IPS-11a (cell line): Measurements from ENCODE around the gene BCL2L1.

Experiments
- H3K4me3 ChIP-seq: one replicate; pipeline ENCODE4 v1.5.1; 2013; ENCODE audit warnings: low read depth, low read length, control low read depth

BCL2L1 gene

DNA sequence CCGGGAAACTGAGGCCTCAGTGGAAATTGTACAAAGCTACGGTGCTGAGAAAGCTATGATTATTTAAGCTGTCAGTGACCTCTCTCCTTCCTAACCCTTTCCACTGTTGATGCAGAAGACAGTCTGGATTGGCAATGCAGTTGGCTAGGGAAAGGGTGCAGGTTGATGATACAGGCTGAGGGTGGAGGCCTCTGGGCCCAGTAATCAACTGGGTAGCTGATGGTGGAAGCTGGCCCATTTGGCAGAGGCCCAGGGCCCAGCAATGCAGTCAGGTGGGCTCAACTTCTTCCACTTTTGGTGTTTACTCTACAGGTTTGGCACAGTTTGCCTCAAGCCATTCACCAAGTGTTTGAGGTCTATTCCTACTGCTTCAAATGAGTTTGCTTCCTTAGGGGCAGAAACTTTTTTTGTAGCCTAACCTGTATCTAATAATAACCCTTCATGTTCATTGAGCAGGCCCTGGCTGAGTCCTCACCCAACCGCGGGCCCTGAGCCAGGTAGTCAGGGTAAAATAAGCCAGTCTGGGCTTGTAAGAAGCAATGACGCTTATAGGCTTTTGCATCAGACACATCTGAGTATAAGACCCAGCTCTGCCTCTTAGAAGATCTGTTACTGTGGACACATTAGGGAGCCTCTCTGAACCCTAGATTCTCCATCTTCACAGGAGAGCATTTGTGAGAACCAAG is 12.1 kb downstream of the BCL2L1 start:
- H3K4me3 ChIP-seq = no peak overlapping the region

DNA sequence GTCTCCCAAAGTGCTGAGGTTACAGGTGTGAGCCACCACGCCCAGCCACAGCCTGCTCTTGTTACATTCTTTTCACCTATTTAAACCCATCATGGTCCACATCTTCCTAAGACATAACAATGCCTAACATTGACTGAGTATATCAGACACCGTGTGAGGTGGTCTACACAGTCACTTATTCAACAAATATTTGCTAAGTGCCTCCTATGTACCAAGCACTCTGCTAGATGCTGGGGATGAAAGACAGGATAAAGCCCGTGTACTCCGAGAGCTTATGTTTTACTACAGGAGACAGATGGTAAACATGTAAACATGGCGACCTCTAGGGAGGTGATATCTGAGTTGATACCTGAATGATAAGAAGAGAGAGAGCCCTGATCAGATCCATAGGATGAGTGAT is 12.7 kb downstream of the BCL2L1 start:
- no peak overlapping the region for H3K4me3 ChIP-seq

DNA sequence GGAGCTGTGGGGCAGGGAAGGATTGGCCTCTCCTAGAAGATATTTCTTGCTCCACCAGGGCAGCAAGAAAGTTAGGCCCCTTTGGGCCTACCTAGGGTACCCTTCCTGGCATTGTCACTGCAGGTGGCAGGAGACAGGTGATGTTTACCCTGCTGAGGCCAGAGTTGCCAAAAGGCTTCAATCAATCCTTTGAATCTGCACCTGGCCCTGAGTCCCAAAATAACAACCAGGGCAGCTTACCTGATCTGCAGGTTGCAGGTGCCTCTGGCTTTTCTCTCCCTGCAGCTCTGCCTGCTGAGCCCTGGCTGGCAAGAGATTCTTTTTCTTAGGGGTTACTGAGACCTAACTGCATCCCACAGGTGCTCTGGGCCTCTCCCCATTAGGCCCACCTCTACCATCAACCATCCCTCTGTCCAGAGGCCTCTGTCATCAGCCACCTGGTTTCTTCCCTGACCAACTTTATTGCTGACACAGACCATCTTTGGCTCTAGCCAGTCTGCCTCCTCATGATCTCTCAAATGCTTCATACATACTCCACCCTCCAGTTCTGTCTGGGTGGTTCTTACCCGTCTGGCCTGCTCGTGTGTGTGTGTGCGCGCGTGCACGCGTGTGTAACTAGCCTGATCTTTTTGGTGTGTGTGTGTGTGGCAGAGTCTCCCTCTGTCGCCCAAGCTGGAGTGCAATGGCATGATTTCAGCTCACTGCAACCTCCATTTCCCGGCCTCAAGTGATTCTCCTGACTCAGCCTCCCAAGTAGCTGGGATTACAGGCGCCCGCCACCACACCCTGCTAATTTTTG is 13.7 kb downstream of the BCL2L1 start:
- no peak overlapping the region for H3K4me3 ChIP-seq

DNA sequence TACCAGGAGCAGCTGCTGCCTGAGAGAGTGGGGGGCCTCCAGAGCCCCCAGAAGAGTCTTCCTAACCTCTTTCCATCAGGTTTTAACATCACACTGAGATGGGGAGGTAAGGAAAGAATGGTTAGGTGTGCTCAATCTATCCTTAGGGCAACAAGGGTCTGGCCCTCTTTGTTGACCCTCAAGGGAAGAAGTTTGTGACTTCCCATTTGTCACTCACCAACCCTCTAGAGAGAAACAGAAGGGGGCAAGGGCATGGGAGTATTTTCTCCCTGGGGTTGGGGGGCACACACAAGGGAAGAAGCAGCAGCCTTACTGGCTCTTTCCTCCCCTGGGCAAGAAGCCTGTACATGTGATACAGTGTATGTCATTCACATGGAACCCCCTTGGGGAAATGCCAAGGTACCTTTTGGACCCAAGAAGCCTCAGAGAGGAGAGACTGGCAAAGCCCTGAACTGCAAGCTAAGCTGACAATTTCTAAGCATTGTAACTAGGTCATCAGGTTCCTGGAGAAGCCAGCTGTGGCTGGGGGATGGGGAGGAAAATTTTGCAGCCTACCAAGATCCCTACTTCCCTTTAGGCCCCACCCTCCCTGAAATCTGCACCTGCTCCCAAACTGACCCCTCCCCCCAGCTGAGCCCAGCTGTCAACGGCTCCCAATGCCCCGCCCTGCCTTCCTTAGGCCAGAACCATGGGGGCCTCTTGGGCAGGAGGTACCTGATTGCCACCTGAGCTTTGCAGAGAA is 14.5 kb downstream of the BCL2L1 start:
- H3K4me3 ChIP-seq = no peak overlapping the region

DNA sequence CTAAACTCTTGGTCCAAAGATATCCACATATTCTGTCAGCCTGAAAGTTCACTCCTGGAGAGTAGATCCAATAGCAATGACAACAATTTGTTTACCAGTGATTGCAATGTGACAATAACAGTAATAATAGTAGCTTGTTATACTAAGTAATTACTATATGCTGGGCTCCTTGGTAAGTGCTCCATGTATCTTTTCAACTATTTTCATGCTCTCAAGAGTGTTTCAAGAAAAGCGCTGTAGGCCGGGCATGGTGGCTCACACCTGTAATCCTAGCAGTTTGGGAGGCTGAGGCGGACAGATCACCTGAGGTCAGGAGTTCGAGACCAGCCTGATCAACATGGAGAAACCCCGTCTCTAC is 15.4 kb downstream of the BCL2L1 start:
- no peak overlapping the region for H3K4me3 ChIP-seq

DNA sequence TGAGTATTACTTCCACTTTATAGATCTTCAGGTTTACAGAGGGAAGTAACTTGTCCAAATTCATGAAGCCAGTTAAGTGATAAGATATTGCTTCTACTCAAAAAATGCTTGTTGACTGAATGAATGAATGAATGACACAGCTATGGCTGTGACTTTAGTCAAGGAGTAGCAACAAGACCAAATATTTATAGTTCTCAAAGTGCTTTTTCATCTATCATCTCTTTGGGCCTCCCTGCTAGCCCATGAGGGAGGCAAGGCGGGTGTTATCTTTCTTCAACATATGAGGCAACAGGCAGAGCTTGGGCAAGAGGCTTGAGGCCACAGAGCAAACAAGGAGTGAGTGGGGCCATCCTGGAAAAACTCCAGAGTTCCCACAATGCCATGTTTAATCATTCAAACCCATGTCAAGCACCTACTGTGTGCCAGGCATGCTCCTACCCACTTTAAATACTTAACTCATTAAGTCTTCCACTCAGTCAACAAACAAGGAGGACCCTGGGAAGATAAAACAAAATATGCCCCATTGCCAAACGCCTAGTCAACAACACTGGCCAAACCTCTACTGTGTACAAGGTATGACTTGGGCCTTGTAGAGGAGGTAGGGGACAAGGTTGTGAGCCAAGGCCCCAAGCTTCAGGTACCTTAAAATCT is 15.9 kb downstream of the BCL2L1 start:
- no peak overlapping the region for H3K4me3 ChIP-seq

DNA sequence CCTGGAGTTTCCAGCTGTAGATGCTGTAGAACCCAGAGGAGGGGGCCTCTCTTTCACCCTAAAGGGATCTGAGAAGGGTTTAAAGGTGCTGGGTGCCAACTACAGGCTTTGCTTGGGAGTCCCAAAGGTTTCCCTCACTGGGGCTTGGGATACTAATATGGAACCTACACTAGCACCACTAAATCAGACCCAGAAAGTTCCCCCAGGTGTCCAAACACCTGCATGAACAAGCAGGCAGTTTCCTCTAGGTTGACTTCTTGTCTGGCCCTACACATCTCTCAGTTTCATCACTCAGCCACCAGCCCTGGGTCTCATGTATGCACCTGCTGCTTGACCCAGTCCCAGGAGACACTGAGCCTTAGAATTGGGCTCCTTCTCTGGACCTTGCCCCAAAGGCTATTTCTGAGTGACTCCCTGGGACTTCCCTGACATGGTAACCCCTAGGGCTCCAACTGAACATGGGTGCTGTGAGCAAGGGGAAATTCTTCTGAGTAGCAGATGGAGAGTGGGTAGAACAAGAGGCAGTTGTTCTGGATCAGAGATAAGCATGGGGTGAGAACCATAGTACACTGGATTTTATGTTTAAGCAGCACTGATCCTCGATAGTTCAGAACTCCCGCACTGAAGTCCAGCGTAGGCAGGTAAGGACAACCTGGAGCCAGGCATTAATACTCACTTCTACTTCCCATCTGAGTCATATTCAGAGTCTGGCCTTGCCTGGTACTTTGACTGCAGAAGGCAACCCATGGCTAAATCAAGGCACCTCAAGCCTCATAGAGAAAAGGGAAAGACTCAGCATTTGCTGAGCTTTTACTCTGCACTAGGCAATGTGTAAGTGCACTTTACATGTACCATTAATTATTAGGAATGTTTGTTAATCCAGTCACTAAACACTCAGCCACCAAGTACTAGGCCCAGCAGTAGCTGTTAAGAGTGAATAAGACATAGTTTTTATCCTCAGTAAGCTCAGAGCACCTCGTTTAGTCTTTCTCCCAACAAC is 16.8 kb downstream of the BCL2L1 start:
- no peak overlapping the region for H3K4me3 ChIP-seq

DNA sequence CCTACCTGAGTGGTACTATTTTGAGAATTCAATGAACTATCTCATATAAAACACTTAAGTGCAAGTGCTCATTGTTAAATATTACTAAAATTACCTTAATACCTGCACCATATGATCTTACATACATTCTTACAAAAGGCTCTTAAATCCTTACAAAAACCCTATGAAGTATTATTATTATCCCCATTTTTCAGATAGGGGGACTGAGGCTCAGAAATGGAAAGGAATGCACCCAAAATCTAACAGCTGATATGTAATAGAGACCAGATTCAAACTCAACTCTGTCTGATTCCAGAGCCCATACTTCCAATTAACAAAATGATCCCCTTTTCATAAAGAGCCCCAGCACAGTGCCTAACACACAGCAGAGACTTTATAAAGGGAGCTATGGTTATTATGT is 17.5 kb downstream of the BCL2L1 start:
- H3K4me3 ChIP-seq = no peak overlapping the region

DNA sequence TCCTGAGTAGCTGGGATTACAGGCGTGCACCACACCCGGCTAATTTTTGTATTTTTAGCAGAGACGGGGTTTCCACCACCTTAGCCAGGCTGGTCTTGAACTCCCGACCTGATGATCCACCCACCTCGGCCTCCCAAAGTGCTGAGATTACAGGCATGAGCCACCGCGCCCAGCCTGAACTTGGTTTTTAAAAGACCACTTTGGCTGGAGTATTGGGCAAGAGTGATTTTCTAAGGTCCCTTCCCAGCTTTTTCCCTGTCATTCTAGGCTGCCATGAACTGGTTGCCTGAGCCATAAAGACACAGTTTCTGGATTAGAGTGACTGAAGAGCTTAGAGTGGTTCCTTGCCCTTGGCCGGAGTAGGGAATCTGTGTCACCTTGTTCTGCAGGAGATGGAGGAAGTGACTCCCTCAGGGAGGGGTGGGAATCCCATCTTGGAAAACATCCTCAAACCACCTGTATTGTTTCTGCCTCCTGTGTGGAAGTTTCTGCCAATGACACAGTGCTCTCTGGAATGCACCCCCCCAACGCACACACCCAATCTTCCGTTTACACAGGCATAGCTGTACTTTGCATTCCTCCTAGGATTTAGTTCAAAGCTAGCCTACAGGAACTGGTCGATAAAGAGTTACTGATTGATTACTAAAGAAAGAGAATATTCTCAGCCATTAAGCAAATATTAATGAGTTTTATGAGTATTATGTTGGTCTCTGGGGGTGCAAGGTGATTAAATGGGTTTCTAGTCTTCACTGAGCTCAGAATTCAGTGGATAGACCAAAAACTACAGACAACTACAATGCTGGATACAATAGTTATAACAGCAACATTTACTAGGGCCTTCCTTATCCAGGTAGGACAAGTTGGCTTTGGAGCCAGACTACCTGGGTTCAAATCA is 18.2 kb downstream of the BCL2L1 start:
- H3K4me3 ChIP-seq = no peak overlapping the region

DNA sequence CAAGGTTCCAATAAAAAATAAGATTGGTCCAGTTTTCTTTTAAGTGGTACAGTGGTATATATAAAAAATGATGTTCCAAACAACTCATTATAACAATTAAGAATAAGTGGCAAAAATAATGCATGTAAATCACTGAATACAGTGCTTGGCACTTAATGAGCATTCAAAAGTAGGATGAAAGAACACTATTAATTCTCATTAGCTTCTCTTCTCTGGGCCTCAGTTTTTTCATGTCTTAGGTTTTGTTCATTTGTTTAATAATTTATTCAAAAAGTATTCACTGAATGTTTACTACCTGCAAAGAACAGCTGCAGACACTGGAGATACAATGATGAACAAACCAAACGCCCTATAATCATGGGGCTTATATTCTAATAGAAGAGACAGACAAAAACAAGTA is 21.1 kb downstream of the BCL2L1 start:
- H3K4me3 ChIP-seq = no peak overlapping the region

DNA sequence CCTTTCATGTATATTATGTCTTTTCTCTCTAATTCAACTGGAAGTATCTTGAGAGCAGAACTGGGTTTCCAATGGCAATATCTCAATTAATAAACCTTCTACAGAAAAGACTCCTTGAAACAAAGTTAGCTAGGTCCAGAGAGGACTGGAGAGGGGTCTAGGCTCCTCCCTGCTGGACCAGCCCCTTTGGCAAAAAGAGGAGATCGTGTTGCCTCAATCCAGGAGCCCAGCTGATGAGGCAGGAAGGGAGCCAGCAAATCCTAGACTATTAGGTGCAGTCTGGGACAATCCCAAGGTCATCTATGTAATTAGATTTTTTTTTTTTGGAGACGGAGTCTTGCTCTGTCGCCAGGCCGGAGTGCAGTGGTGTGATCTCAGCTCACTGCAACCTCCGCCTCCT is 21.9 kb downstream of the BCL2L1 start:
- no peak overlapping the region for H3K4me3 ChIP-seq

DNA sequence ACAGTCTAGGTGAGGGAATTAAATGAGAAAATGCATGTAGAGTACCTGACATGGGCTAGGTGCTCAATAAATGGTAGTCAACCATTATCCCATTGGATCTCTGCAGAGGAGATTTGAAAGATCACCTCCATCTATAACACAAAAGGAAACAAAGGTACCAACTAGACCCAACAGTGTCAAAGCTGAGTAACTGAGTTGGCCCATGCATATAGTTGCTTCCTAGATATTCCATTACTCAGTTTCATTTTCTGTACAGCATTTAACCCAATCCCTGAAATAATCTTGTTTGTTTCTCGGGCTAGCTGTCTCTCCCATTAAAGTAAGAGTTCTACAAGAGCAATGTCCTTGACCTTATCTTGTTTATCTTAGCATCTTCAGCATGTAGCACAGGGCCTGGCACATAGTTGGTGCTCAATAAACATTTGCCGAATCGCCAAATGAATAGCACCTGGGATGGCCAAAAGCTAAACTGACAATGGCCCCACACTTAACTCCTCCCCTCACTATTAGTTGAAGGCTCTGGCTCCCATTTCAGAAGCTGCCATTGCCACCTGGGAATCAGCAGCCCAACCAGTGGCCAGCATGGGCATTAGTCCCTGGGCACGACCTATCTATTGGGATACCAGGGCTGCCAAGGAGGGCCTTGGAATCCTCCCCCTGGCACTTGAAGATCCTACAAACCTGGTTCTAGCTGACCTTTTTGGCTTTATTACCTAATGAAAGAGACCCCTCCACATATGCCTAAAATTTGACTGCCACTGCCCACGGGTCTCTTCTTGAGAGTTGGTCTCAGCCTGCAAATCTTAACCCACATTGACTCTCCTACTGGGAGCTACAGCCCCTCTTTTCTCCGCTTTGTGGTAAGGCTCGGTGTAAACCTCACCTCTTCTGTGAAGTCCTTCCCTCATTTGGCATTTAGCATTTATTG is 22.6 kb downstream of the BCL2L1 start:
- no peak overlapping the region for H3K4me3 ChIP-seq

DNA sequence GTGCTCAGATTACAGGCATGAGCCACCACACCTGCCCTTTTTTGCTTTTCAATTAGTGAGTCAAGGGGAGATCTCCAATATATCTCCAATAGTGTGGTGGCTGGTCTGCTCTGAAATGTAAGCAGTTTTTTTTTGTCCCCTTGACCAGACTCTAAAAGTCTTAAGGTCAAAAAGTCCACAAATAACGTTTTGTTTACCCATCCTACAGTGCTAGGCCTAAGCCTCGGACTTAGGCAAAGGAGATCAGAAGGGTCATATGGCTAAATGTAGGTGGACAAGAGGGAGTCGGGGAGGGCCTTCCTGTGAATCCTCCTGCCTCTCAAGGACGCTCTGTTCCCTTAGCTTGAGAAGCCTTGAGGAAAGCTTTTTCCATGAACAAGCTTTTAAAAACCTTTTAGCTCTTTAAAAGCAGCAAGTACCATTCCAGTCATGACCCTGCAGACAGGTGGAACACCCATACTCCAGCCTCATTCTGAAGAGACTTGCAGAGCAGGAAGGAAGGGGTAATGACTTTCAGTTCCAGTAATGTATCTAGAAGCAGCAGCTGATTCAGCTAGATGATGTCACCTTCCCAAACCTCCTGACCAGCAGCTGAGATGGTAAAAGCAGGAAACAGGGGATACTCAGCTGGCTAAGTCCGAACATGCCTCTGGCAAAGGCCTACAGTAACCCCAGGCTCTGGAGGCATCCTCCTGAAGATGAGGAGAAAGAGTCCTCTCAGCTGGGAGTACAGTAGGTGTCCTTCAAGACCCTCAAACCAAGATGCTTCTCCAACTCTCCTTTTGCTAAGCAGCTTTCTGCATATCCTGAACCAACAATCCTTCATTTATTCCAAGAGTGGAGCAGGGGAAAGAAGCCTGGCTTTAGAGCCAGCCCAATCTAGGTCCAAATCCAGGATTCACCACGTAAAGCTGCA is 23.6 kb downstream of the BCL2L1 start:
- H3K4me3 ChIP-seq = no peak overlapping the region

DNA sequence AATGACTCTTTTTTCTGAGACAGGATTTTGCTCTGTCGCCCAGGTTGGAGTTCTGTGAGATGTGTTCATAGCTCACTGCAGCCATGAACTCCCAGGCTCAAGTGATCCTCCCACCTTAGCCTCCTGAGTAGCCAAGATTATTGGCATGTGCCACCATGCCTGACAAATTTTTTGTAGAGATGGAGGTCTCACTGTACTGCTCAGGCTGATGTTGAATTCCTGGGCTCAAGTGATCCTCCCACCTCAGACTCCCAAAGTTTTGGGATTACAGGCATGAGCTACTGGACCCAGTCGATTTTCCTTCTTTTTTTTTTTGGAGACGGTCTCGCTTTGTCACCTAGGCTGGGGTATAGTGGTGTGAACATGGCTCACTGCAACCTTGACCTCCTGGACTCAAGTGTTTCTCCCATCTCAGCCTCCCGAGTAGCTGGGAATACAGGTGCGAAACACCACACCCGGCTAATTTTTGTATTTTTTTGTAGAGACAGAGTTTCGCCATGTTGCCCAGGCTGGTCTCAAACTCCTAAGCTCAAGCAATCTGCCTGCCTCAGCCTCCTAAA is 24.3 kb downstream of the BCL2L1 start:
- H3K4me3 ChIP-seq = no peak overlapping the region

DNA sequence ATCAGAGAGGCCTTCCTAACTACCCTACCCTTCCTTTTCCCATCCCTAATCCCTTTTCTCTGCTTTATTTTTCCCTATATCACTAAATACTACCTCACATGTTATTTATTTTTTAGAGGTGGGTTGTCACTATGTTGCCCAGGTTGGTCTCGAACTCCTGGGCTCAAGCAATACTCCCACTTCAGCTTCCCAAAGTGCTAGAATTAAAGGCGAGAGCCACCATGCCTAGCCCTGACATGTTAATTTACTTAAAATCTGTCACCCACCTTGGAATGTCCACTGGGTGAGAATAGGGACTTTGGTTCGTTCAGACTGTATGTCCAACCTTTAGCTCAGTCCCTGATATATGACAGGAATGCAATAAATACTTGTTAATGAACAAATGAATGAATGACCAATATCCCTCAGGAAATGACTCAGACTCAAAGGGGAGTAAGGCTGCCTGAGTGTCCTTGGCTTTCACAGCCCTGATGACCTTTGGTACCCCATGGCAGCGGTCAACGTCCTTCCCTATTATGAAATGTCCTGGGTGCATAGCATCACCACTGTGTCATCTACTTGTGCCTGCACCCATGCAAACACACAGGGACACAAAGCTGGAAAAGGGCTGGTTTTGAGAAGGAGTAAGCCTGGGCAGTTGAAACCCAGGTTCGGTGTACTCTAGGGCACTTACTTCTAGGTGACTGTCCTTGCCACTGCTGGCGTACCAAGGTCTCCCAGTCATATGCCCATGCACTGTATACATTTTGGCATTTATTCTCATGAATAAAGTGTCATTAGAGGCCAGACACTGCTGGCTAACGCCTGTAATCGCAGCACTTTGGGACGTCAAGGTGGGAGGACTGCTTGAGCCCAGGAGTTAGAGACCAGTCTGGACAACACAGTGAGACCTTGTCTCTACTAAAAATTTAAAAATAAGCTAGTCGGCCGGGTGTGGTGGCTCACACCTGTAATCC is 26.5 kb downstream of the BCL2L1 start:
- H3K4me3 ChIP-seq = no peak overlapping the region
